CD4-positive, alpha-beta T cell treated with Interleukin-15 for 4 hours (primary cell): ENCODE measurements around the gene TMEM187.
A peak's percentile ranks its signal among the peaks of the same experiment; 100 is the strongest.
"Not testable (repeated sequence)": the region's sequence is repeated elsewhere in the genome, so short reads cannot be mapped to it uniquely, and the experiment has no call there.

Experiments used
- DNase-seq: peaks from one replicate; pipeline ENCODE4 v3.0.0-alpha.2; 2020; ENCODE audit warnings: low spot score

TMEM187 gene

GRCh38 chrX:153971450-153972367 lies 845 bp upstream of the TMEM187 start, which contains the start of gene HCFC1:
TSS of gene HCFC1 (minus strand) at chrX:153971818. CDS start at chrX:153970840, 978 bp downstream.
- peak; percentile 92 for DNase-seq

- no peak for DNase-seq
Observed at GRCh38 chrX:153973127-153974002, 811 bp downstream of the TMEM187 start.

- no peak for DNase-seq
Observed at GRCh38 chrX:153974003-153974725, 1.6 kb downstream of the TMEM187 start.

- no peak for DNase-seq
Observed at GRCh38 chrX:153974726-153975286, 2.3 kb downstream of the TMEM187 start.

- DNase-seq = not testable (repeated sequence)
Observed at GRCh38 chrX:153980394-153980793, 7.8 kb downstream of the TMEM187 start.

GRCh38 chrX:153981231-153981630 lies 8.7 kb downstream of the TMEM187 start:
- no peak for DNase-seq

- DNase-seq = peak; percentile 62
Observed at GRCh38 chrX:153981771-153982533, 9.4 kb downstream of the TMEM187 start.

- no peak for DNase-seq
Observed at GRCh38 chrX:153983321-153983801, 10.8 kb downstream of the TMEM187 start.

- no peak for DNase-seq
Observed at GRCh38 chrX:153984351-153985178, 12.0 kb downstream of the TMEM187 start.

GRCh38 chrX:153988493-153988892 lies 15.9 kb downstream of the TMEM187 start:
- no peak for DNase-seq

GRCh38 chrX:153989973-153990655 lies 17.6 kb downstream of the TMEM187 start:
- no peak for DNase-seq

- no peak for DNase-seq
Observed at GRCh38 chrX:153991013-153991580, 18.5 kb downstream of the TMEM187 start.

GRCh38 chrX:153992180-153992579 lies 19.6 kb downstream of the TMEM187 start:
- no peak for DNase-seq

GRCh38 chrX:153993079-153993478 lies 20.5 kb downstream of the TMEM187 start:
- DNase-seq = no peak

- DNase-seq = no peak
Observed at GRCh38 chrX:153993978-153994377, 21.4 kb downstream of the TMEM187 start.

- DNase-seq = not testable (repeated sequence)
Observed at GRCh38 chrX:153994398-153994797, 21.8 kb downstream of the TMEM187 start.

- no peak for DNase-seq
Observed at GRCh38 chrX:153995504-153995903, 22.9 kb downstream of the TMEM187 start.

GRCh38 chrX:153999359-154000037 lies 26.9 kb downstream of the TMEM187 start:
- DNase-seq = no peak
